ENCODE data around the gene PER2. TPM values are rescaled to one million over a fixed set of nuclear protein-coding genes. Genes with fewer than 3 reads are reported as not detected.

The PER2 gene
- total RNA-seq, 4 donors from 2014 or later = 24.3 to 105 (median 85.9) TPM

DNA sequence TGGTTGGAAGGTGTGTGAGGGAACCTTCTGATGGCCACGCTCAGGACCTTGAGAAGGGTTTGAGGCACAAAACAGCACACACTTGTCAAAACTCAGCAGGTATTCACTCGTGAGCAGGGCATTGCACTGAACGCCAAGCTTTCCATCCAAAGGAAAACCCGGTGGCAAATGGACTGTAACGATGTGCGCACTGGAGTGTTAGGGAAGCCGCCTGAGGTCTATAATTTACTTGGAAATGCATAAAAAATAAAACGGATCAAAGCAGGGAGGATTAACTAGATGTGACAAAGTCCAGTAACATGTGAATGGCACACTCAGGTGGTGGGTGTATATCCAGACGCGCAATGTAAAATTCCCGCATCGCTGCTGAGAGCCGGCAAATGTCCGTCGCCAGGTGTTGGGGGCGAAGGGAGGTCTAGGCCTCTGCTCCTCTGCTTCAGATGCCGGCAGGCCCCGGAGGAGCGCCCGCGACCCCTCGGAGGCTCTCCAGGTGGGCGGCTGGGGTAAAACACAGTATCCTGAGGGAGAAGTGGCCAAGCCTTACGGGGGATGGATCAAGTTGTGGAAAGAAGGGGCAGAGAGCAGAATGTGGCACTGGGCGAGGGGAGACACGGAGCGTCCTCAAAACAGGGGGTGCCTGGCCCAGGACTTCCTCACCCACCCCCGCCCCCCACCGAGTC lies 63.9 kb downstream of the PER2 start:
- Histone ChIP-seq H3K27ac (no peak overlapping the region), H3K36me3 (no peaks in the 10 kb centered on the region), H3K4me3 (no peak overlapping the region), H3K9me3 (no peaks in the 10 kb centered on the region), H3K4me1 (no peaks in the 10 kb centered on the region), H3K27me3 (no peaks in the 10 kb centered on the region)
- no peak for TF ChIP-seq POLR2A (IDR thresholded peaks at IDR 0.05)
- no peak for TF ChIP-seq EP300 (IDR thresholded peaks at IDR 0.05)
- TF ChIP-seq POLR2AphosphoS5 (IDR thresholded peaks at IDR 0.05) = no peak
- TF ChIP-seq, protein P1, sequence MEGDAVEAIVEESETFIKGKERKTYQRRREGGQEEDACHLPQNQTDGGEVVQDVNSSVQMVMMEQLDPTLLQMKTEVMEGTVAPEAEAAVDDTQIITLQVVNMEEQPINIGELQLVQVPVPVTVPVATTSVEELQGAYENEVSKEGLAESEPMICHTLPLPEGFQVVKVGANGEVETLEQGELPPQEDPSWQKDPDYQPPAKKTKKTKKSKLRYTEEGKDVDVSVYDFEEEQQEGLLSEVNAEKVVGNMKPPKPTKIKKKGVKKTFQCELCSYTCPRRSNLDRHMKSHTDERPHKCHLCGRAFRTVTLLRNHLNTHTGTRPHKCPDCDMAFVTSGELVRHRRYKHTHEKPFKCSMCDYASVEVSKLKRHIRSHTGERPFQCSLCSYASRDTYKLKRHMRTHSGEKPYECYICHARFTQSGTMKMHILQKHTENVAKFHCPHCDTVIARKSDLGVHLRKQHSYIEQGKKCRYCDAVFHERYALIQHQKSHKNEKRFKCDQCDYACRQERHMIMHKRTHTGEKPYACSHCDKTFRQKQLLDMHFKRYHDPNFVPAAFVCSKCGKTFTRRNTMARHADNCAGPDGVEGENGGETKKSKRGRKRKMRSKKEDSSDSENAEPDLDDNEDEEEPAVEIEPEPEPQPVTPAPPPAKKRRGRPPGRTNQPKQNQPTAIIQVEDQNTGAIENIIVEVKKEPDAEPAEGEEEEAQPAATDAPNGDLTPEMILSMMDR (IDR thresholded peaks at IDR 0.05) = no peak
- DNase-seq (ENCODE audit: low spot score in 2 of 2) = no peak
- 93% methylated on average over 29 of the region's 29 CpGs for WGBS

DNA sequence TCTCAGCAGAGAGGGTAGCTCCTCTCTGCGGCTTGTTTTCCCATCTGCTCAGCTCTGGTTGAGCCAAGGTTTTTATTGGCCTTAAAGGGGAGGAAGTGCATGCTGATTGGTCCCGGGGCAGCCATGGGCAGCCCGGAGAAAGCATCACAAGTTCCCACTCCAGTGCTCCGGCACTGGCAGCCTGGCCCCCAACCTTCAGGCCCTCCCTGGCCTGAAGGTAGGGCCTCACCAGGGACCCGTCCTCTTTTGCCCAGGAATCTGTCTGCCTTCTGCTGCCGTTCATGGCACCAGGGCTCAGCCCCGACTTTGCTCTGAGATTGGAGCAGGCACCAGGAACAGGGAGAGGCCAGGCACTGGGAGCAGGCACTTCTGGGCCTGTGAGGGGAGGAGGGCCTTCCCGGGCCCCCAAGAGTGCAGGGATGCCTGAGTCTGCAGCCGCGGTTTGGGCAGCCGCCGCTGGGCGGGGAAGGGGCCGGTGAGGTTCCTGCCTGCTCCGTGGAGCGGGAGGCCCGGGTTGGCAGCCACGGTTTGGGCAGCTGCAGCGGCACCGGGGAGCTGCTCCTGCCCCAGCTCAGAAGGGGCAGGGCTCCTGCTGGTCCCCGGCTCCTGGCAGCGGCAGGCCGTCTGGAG lies 67.4 kb downstream of the PER2 start:
- H3K9me3 ChIP-seq = no peaks in the 10 kb centered on the region
- no peak overlapping the region for H3K4me3 ChIP-seq
- H3K27me3 ChIP-seq = no peaks in the 10 kb centered on the region
- H3K36me3 ChIP-seq = no peaks in the 10 kb centered on the region
- H3K4me1 ChIP-seq = no peaks in the 10 kb centered on the region
- WGBS = 62% methylated on average over 4 of the region's 23 CpGs
- DNase-seq (ENCODE audit: low spot score in 2 of 2) = no peak
- H3K27ac ChIP-seq = no peak overlapping the region
- TF ChIP-seq EP300 (IDR thresholded peaks at IDR 0.05) = no peak
- TF ChIP-seq POLR2AphosphoS5 (IDR thresholded peaks at IDR 0.05) = no peak
- no peak for TF ChIP-seq POLR2A (IDR thresholded peaks at IDR 0.05)
- TF ChIP-seq, protein P1 (IDR thresholded peaks at IDR 0.05) = no peak

DNA sequence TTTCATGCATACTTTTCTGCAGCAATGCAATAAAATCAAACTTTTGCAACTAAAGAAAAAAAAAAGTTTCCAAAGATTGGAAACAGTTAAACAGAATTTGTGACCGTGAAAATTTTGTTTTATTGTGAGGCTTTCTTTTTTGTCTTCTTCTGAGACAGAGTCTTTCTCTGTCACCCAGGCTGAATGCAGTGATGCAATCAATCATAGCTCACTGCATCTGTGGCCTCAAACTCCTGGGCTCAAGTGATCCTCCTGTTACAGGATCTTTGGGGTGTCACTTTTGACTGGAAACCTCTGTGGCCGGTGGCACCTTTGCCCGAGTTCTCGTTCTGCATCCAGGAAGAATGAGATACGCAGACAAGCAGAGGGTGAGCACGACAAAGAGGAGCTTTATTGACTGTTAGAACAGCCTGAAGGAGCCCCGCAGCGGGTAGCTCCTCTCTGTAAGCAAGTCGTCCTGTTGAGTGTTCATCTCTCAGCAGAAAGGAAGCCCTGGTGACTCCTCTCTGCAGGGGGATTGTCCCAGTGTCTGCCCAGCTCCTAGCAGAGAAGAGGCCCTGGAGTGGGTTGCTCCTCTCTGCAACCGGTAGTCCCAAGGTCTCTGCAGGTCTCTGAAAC lies 68.0 kb downstream of the PER2 start:
- no peak for DNase-seq (ENCODE audit: low spot score in 2 of 2)
- no peaks in the 10 kb centered on the region for H3K4me1 ChIP-seq
- WGBS = 86% methylated on average over 9 of the region's 10 CpGs
- no peaks in the 10 kb centered on the region for H3K36me3 ChIP-seq
- H3K27ac ChIP-seq = no peak overlapping the region
- TF ChIP-seq, protein P1 (IDR thresholded peaks at IDR 0.05) = no peak
- TF ChIP-seq POLR2A (IDR thresholded peaks at IDR 0.05) (no peak), EP300 (IDR thresholded peaks at IDR 0.05) (no peak), POLR2AphosphoS5 (IDR thresholded peaks at IDR 0.05) (no peak)
- H3K4me3 ChIP-seq = no peak overlapping the region
- H3K9me3 ChIP-seq = no peaks in the 10 kb centered on the region
- H3K27me3 ChIP-seq = no peaks in the 10 kb centered on the region

DNA sequence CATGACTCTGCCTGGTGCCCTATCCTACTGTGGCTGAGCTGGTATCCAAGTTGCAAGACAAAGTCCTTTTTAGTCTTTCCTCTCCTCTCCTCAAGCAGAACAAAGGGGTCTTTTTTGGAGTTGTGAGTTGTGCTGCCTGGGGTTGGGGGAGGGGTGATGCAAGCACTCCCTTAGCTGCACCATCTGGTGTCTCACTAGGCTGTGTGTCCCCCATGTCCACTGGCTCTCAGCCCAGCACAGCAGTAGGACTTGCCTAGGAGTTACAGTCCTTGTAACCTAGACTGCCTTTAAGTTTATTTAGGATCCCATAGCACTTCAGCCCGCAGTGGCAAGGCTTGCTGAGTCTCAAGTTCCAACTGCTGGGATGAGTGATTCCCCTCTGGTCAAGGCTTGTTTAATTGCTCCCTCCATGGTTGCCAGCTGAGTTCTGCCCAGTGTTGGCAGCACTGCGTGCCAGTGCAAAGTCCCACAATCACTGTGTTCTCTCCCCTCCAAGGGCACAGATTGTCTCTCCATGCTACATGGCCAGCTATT lies 71.7 kb downstream of the PER2 start:
- Histone ChIP-seq H3K9me3 (no peaks in the 10 kb centered on the region), H3K4me1 (no peaks in the 10 kb centered on the region), H3K27ac (no peak overlapping the region), H3K4me3 (no peak overlapping the region), H3K27me3 (no peaks in the 10 kb centered on the region), H3K36me3 (no peaks in the 10 kb centered on the region)
- DNase-seq (ENCODE audit: low spot score in 2 of 2) = no peak
- WGBS = 67% methylated on average over 1 of the region's 2 CpGs
- TF ChIP-seq POLR2AphosphoS5 (IDR thresholded peaks at IDR 0.05) (no peak), POLR2A (IDR thresholded peaks at IDR 0.05) (no peak)

DNA sequence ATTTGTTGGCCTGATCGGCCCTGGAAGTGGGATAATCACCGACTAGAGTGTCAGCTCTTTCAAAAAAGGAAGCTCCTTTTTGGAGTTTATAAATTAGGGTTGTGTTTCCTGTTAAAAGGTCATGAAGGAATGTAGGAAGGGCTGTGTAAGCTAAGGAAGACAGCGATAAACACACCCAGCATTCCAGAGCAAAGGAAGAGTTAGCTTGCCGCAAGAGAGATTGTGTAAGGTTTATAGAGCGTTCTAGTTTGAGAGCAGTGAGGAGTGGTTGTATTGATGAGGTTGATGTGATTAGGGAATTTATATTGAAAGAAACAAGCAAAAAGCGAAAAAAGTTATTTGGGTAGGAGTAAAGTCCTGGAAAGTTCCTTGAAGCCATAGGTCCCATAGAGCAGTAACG lies 81.4 kb downstream of the PER2 start:
- Histone ChIP-seq H3K9me3 (no peaks in the 10 kb centered on the region), H3K36me3 (no peaks in the 10 kb centered on the region), H3K4me1 (peaks cover 13% of the 10 kb centered on the region), H3K4me3 (no peak overlapping the region), H3K27ac (no peak overlapping the region), H3K27me3 (no peaks in the 10 kb centered on the region)
- DNase-seq (ENCODE audit: low spot score in 2 of 2) = no peak
- WGBS = 67% methylated on average over 7 of the region's 7 CpGs
- TF ChIP-seq, protein P1 (IDR thresholded peaks at IDR 0.05) = no peak
